ENCODE data around the gene MOV10. TPM values are rescaled to one million over a fixed set of nuclear protein-coding genes. Genes with fewer than 3 reads are reported as not detected.

The MOV10 gene
- total RNA-seq, 1 donor from 2014 or later = 47.5 TPM

- Histone ChIP-seq H4K20me1 (ENCODE audit: low read depth) (peaks cover 86% of the 10 kb centered on the region), H3K27ac (no peak overlapping the region), H3K79me2 (ENCODE audit: low read depth) (peaks cover 100% of the 10 kb centered on the region), H3K9ac (no peak overlapping the region), H3K4me3 (no peak overlapping the region), H2AFZ (replicated peaks) (no peak overlapping the region), H3K4me2 (no peak overlapping the region), H3K36me3 (no peaks in the 10 kb centered on the region), H3K9me3 (ENCODE audit: low read depth) (no peaks in the 10 kb centered on the region), H3K4me1 (no peaks in the 10 kb centered on the region), H3K27me3 (no peaks in the 10 kb centered on the region), H3F3A (ENCODE audit: low read depth) (peaks cover 12% of the 10 kb centered on the region)
- Mint-ChIP-seq H3K9me3 (peaks cover 6% of the 10 kb centered on the region), H3K4me1 (peaks cover 5% of the 10 kb centered on the region), H3K27ac (no peak overlapping the region), H3K36me3 (peaks cover 28% of the 10 kb centered on the region), H3K27me3 (ENCODE audit: insufficient read depth, low read depth) (peaks cover 2% of the 10 kb centered on the region), H3K4me3 (no peak overlapping the region)
- no peak for TF ChIP-seq EZH2 (IDR thresholded peaks at IDR 0.05)
- TF ChIP-seq CTCF (IDR thresholded peaks at IDR 0.05) = no peak
- TF ChIP-seq EZH2phosphoT487 (IDR thresholded peaks at IDR 0.05) = no peak
- DNase-seq (ENCODE audit: low spot score) = no peak
Observed at GRCh38 chr1:112633628-112634027, 40.8 kb upstream of the MOV10 start.

GRCh38 chr1:112634367-112634766, 40.1 kb upstream of the MOV10 start:
- TF ChIP-seq EZH2phosphoT487 (IDR thresholded peaks at IDR 0.05) (no peak), CTCF (IDR thresholded peaks at IDR 0.05) (no peak), EZH2 (IDR thresholded peaks at IDR 0.05) (no peak)
- Mint-ChIP-seq H3K27ac (no peak overlapping the region), H3K9me3 (peaks cover 9% of the 10 kb centered on the region), H3K36me3 (peaks cover 28% of the 10 kb centered on the region), H3K27me3 (ENCODE audit: insufficient read depth, low read depth) (peaks cover 2% of the 10 kb centered on the region), H3K4me3 (no peak overlapping the region), H3K4me1 (peaks cover 5% of the 10 kb centered on the region)
- Histone ChIP-seq H3K27me3 (no peaks in the 10 kb centered on the region), H3K9me3 (ENCODE audit: low read depth) (peaks cover 3% of the 10 kb centered on the region), H3K9ac (no peak overlapping the region), H3K79me2 (ENCODE audit: low read depth) (peaks cover 100% of the 10 kb centered on the region), H4K20me1 (ENCODE audit: low read depth) (peaks cover 79% of the 10 kb centered on the region), H3K4me2 (no peak overlapping the region), H3K4me3 (no peak overlapping the region), H3K27ac (no peak overlapping the region), H3K36me3 (peaks cover 5% of the 10 kb centered on the region), H3F3A (ENCODE audit: low read depth) (peaks cover 12% of the 10 kb centered on the region), H2AFZ (replicated peaks) (no peak overlapping the region), H3K4me1 (no peaks in the 10 kb centered on the region)
- no peak for DNase-seq (ENCODE audit: low spot score)

- Histone ChIP-seq H3K27ac (no peak overlapping the region), H3K4me3 (no peak overlapping the region), H2AFZ (replicated peaks) (no peak overlapping the region), H3F3A (ENCODE audit: low read depth) (peaks cover 17% of the 10 kb centered on the region), H3K9me3 (ENCODE audit: low read depth) (peaks cover 5% of the 10 kb centered on the region), H3K36me3 (peaks cover 6% of the 10 kb centered on the region), H3K4me2 (no peak overlapping the region), H3K9ac (no peak overlapping the region), H3K27me3 (no peaks in the 10 kb centered on the region), H3K4me1 (no peaks in the 10 kb centered on the region), H4K20me1 (ENCODE audit: low read depth) (peaks cover 62% of the 10 kb centered on the region), H3K79me2 (ENCODE audit: low read depth) (peaks cover 87% of the 10 kb centered on the region)
- Mint-ChIP-seq H3K4me1 (peaks cover 5% of the 10 kb centered on the region), H3K27ac (no peak overlapping the region), H3K4me3 (no peak overlapping the region), H3K27me3 (ENCODE audit: insufficient read depth, low read depth) (peaks cover 2% of the 10 kb centered on the region), H3K9me3 (peaks cover 9% of the 10 kb centered on the region), H3K36me3 (peaks cover 22% of the 10 kb centered on the region)
- TF ChIP-seq EZH2 (IDR thresholded peaks at IDR 0.05) (no peak), EZH2phosphoT487 (IDR thresholded peaks at IDR 0.05) (no peak), CTCF (IDR thresholded peaks at IDR 0.05) (no peak)
- no peak for DNase-seq (ENCODE audit: low spot score)
Observed at GRCh38 chr1:112636056-112636455, 38.4 kb upstream of the MOV10 start.
